Brain pericyte (primary cell): Measurements from ENCODE around the gene SEC16B.
A peak's percentile ranks its signal among the peaks of the same experiment; 100 is the strongest.

Source experiments
- DNase-seq: peaks from one replicate; pipeline ENCODE4 v3.0.0-alpha.2; 2012; ENCODE audit warnings: low read depth, low spot score

The SEC16B gene

DNA sequence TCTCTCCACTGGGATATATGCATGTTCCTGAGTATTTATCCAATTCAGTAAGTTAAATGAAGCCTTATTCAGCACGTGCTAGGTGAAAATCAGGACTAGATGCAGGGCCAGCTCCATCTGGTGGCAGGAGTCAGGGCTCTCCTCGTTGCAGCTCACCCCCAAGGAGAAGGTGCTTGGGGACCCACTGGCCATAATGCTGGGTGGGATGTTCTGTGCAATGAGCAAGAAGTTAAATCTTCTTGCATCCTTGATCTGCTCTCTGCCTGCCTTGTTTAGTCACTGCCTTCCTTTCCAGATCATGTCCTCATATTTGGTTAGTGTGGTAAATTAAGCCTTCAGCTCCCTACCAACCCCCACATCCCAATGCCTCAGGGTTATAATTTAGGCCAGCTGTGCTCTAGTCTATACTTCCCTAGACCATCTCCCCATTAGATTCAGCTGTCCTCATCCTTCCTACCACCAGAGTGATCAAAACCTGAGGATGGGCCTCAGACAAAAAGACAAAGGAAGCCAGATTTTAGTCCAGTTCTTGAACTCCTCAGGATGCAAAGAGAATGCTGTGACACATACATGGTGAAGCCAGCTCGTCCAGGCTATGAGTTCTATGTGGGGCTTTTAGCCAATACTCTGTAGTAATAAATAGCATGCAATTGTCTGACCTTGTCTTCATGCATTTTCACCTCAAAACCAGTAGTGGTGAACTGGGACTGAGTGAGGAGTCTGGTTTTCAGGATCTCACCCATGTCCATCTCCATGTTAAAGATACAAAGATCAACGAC is 55.9 kb downstream of the SEC16B start:
- no peak for DNase-seq

DNA sequence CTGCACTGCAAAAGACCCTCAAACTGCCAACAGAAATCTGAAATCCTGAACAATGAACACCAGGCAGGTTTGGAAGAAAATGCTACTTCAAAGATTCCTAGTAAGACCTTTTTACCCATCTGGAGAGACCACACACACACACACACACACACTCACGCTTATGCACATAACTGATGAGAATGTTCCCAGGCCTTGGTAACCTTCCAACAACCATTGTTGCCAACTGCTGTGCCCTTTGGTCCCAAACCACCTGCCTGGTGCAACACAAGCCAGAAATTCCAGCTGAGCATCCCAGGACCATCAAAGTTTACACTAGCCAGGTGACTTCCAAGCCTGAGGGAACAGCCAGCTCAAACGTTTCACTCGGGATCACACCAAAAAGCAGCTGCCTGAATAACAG is 56.9 kb downstream of the SEC16B start:
- no peak for DNase-seq

GRCh38 chr1:177909416-177909815 is 60.4 kb downstream of the SEC16B start:
- DNase-seq: no peak

DNA sequence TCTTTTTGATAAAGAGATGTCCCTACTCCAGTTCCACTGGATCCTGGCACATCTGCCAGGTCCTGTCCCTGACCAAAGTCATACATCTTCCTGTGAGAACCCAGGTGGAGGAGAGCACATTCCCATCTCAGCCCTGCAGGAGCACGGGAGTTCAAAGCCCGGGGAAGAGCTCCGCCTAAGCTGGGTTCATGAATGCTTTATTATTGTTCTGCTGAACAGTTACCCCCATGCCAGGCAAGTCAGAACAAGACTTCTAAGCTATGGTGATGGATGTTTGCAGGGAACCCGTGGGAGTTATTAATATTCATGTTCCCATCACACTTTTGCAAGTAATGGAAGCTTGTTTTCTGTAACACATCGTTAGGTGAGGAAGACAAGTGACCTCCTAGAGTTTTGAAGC is 62.9 kb downstream of the SEC16B start:
- no peak for DNase-seq

DNA sequence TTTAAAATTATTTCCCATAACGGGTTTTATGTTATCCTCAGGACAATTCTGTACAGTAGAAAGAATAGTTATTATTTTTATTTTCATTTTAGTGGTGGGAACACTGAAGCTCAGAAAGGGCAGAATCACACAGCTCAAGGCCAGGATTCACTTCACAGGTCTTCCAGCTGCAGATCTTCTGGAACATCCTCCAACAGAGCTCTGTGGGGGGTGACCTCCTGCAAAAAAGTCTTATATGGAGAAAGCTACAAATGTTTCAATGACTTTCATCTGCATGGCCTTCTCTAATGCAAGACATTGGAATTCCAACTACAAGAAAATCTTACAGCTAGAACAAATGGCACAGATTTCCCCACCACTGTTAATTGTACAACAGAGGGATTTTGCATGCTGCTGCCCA is 64.2 kb downstream of the SEC16B start:
- peak; percentile 2 for DNase-seq

- no peak for DNase-seq
Measured at GRCh38 chr1:177902266-177902665, 67.6 kb downstream of the SEC16B start.

GRCh38 chr1:177897998-177898654 is 71.7 kb downstream of the SEC16B start:
- DNase-seq: no peak

GRCh38 chr1:177897281-177897997 is 72.4 kb downstream of the SEC16B start:
- DNase-seq: no peak
